H9 (cell line): Measurements from ENCODE around the gene MAML3. TPM values are rescaled to one million over a fixed set of nuclear protein-coding genes. Genes with fewer than 3 reads are reported as not detected.

Experiments used
- DNase-seq: peaks from one replicate; pipeline ENCODE4 v3.0.0-alpha.2; 2017
- H2AFZ ChIP-seq: one replicate; pipeline ENCODE4 v1.6.1; 2013; ENCODE audit warnings: mild to moderate bottlenecking, low read length, control low read depth, moderate library complexity
- H2AK5ac ChIP-seq: 2 replicates; pipeline ENCODE4 v1.6.1; 2013; ENCODE audit warnings: low read length, control low read depth, mixed read lengths; ENCODE audit not compliant: insufficient read length
- H2BK120ac ChIP-seq: one replicate; pipeline ENCODE4 v1.6.1; 2013; ENCODE audit warnings: low read depth, mild to moderate bottlenecking, low read length, control low read depth, inconsistent platforms; ENCODE audit not compliant: poor library complexity, severe bottlenecking
- H2BK12ac ChIP-seq: 2 replicates; pipeline ENCODE4 v1.6.1; 2013; ENCODE audit warnings: low read length, control low read depth, mixed read lengths, low read depth; ENCODE audit not compliant: insufficient read length
- H2BK15ac ChIP-seq: 2 replicates; pipeline ENCODE4 v1.6.1; 2013; ENCODE audit warnings: low read depth, low read length, control low read depth
- H2BK20ac ChIP-seq: one replicate; pipeline ENCODE4 v1.6.1; 2013; ENCODE audit warnings: low read depth, mild to moderate bottlenecking, low read length, control low read depth, inconsistent platforms; ENCODE audit not compliant: poor library complexity, severe bottlenecking
- H2BK5ac ChIP-seq: 2 replicates; pipeline ENCODE4 v1.6.1; 2013; ENCODE audit warnings: low read length, control low read depth, mixed read lengths; ENCODE audit not compliant: insufficient read length
- H3K14ac ChIP-seq: 2 replicates; pipeline ENCODE4 v1.6.1; 2013; ENCODE audit warnings: low read length, control low read depth; ENCODE audit not compliant: insufficient read depth
- H3K18ac ChIP-seq: 2 replicates; pipeline ENCODE4 v1.6.1; 2013; ENCODE audit warnings: low read depth, mild to moderate bottlenecking, mixed read lengths, low read length, control low read depth; ENCODE audit not compliant: insufficient read length
- H3K23ac ChIP-seq: 2 replicates; pipeline ENCODE4 v1.6.1; 2013; ENCODE audit warnings: low read length, control low read depth, mixed read lengths, low read depth; ENCODE audit not compliant: insufficient read length
- H3K23me2 ChIP-seq: 2 replicates; pipeline ENCODE4 v1.6.1; 2013; ENCODE audit warnings: low read depth, mild to moderate bottlenecking, mixed read lengths, low read length, control low read depth; ENCODE audit not compliant: insufficient read length, poor library complexity, severe bottlenecking
- H3K27ac ChIP-seq: 2 replicates; pipeline ENCODE4 v1.5.1; 2013; ENCODE audit warnings: low read length, control low read depth, mixed read lengths, low read depth; ENCODE audit not compliant: insufficient read length
- H3K27me3 ChIP-seq: 2 replicates; pipeline ENCODE4 v1.6.1; 2013; ENCODE audit warnings: low read length, control low read depth, inconsistent platforms; ENCODE audit not compliant: insufficient read depth
- H3K4ac ChIP-seq: 2 replicates; pipeline ENCODE4 v1.6.1; 2013; ENCODE audit warnings: low read depth, mild to moderate bottlenecking, control low read depth, inconsistent platforms, low read length, moderate library complexity
- H3K4me1 ChIP-seq: 2 replicates; pipeline ENCODE4 v1.6.1; 2013; ENCODE audit warnings: low read length, control low read depth, inconsistent platforms; ENCODE audit not compliant: insufficient read depth
- H3K4me2 ChIP-seq: 2 replicates; pipeline ENCODE4 v1.6.1; 2013; ENCODE audit warnings: low read length, control low read depth, mixed read lengths; ENCODE audit not compliant: insufficient read length, insufficient read depth
- H3K56ac ChIP-seq: 2 replicates; pipeline ENCODE4 v1.6.1; 2013; ENCODE audit warnings: low read depth, mild to moderate bottlenecking, mixed read lengths, low read length, control low read depth; ENCODE audit not compliant: insufficient read length
- H3K79me1 ChIP-seq: 2 replicates; pipeline ENCODE4 v1.6.1; 2013; ENCODE audit warnings: low read depth, mild to moderate bottlenecking, moderate library complexity, low read length, control low read depth, inconsistent platforms; ENCODE audit not compliant: insufficient read depth, poor library complexity, severe bottlenecking
- H3K79me2 ChIP-seq: 2 replicates; pipeline ENCODE4 v1.6.1; 2013; ENCODE audit warnings: low read length, control low read depth, inconsistent platforms; ENCODE audit not compliant: insufficient read depth
- H3K9ac ChIP-seq: 2 replicates; pipeline ENCODE4 v1.6.1; 2013; ENCODE audit warnings: low read length, control low read depth, mixed read lengths; ENCODE audit not compliant: insufficient read length; ENCODE audit errors: extremely low read depth
- H3K9me3 ChIP-seq: one replicate; pipeline ENCODE4 v1.6.1; 2013; ENCODE audit warnings: low read depth, low read length, inconsistent platforms; ENCODE audit not compliant: control insufficient read depth
- H3T11ph ChIP-seq: one replicate; pipeline ENCODE4 v1.6.1; 2013; ENCODE audit warnings: mild to moderate bottlenecking, low read length, control low read depth, inconsistent platforms
- H4K20me1 ChIP-seq: one replicate; pipeline ENCODE4 v1.6.1; 2013; ENCODE audit not compliant: control insufficient read depth, insufficient read length, insufficient read depth
- H4K5ac ChIP-seq: 2 replicates; pipeline ENCODE4 v1.6.1; 2013; ENCODE audit warnings: low read depth, mild to moderate bottlenecking, mixed read lengths, low read length, control low read depth; ENCODE audit not compliant: insufficient read length
- H4K8ac ChIP-seq: replicated peaks from 2 replicates; pipeline ENCODE4 v1.6.1; 2013; ENCODE audit warnings: low read length, control low read depth, mixed read lengths, low read depth; ENCODE audit not compliant: insufficient read length
- H4K91ac ChIP-seq: 2 replicates; pipeline ENCODE4 v1.6.1; 2013; ENCODE audit warnings: low read depth, mild to moderate bottlenecking, moderate library complexity, mixed read lengths, low read length, control low read depth; ENCODE audit not compliant: insufficient read length
- H3K27ac Mint-ChIP-seq, 3 experiments: 2 replicates in 2 of 3; 3 replicates in 1 of 3; pipeline ENCODE4 v1.8.0; 2020 to 2021; ENCODE audit warnings: mixed read lengths in 3 of 3, mild to moderate bottlenecking in 1 of 3, moderate library complexity in 1 of 3
- H3K27me3 Mint-ChIP-seq: 2 replicates; pipeline ENCODE4 v1.8.0; 2021; ENCODE audit warnings: low read depth, mild to moderate bottlenecking, moderate library complexity, mixed read lengths
- H3K36me3 Mint-ChIP-seq, 3 experiments: 2 replicates in 2 of 3; 3 replicates in 1 of 3; pipeline ENCODE4 v1.8.0; 2020 to 2021; ENCODE audit warnings: low read depth in 3 of 3, mixed read lengths in 3 of 3; ENCODE audit not compliant: insufficient read depth in 1 of 3
- H3K4me1 Mint-ChIP-seq, 2 experiments: 2 replicates each; pipeline ENCODE4 v1.8.0; 2020; ENCODE audit warnings: mixed read lengths in 2 of 2
- H3K4me3 Mint-ChIP-seq, 2 experiments: 2 replicates in 1 of 2; 3 replicates in 1 of 2; pipeline ENCODE4 v1.8.0; 2020 to 2021; ENCODE audit warnings: mild to moderate bottlenecking in 2 of 2, mixed read lengths in 2 of 2, moderate library complexity in 1 of 2
- H3K9me3 Mint-ChIP-seq, 2 experiments: 2 replicates in 1 of 2; 3 replicates in 1 of 2; pipeline ENCODE4 v1.8.0; 2020; ENCODE audit warnings: mild to moderate bottlenecking in 2 of 2, mixed read lengths in 2 of 2, moderate library complexity in 1 of 2
- CTCF ChIP-seq: fragments of 200-600 bp; sonication (generic); conservative IDR thresholded peaks from 3 replicates; pipeline ENCODE4 v1.8.0; 2021; ENCODE audit warnings: antibody characterized with exemption, mild to moderate bottlenecking
- WGBS: extraction: QIAGEN DNeasy Blood & Tissue Kit; methylation state at CpG from one replicate; pipeline ENCODE4 v1.1.7; 2013; ENCODE audit warnings: missing lambda C conversion rate, low lambda C conversion rate, mixed read lengths; ENCODE audit not compliant: insufficient read length; ENCODE audit errors: extremely low coverage; 5-methylcytosine and 5-hydroxymethylcytosine counted together
- total RNA-seq: library from RNA; stranded (reverse); gene quantifications from 2 replicates; pipeline ENCODE4 v1.2.1, GENCODE V29; 2021

MAML3 gene
- total RNA-seq, 1 experiment from 2014 or later, result 3.9 TPM

- TF ChIP-seq CTCF, result no peak
- H3K9ac ChIP-seq, result no peak overlapping the region
- H2BK12ac ChIP-seq, result no peak overlapping the region
- no peak overlapping the region for H2BK120ac ChIP-seq
- H3K23ac ChIP-seq, result no peak overlapping the region
- no peak overlapping the region for H3K4ac ChIP-seq
- H3K18ac ChIP-seq, result no peak overlapping the region
- no peaks in the 10 kb centered on the region for H4K20me1 ChIP-seq
- H3K79me1 ChIP-seq, result no peaks in the 10 kb centered on the region
- no peak overlapping the region for H3K27ac ChIP-seq
- no peak overlapping the region for H3K14ac ChIP-seq
- H3K56ac ChIP-seq, result no peak overlapping the region
- no peaks in the 10 kb centered on the region for H3K23me2 ChIP-seq
- no peaks in the 10 kb centered on the region for H3K27me3 Mint-ChIP-seq
- no peak overlapping the region for H2AFZ ChIP-seq
- H4K91ac ChIP-seq, result no peak overlapping the region
- no peak overlapping the region for H2BK5ac ChIP-seq
- no peak overlapping the region for H4K8ac ChIP-seq
- peaks cover 34 to 42% of the 10 kb centered on the region in 2 experiments for H3K4me1 Mint-ChIP-seq
- H3K27me3 ChIP-seq, result no peaks in the 10 kb centered on the region
- peaks cover 0 to 5% (median 0%) of the 10 kb centered on the region in 3 experiments; a peak in 2 of 7 replicates for H3K36me3 Mint-ChIP-seq
- no peak overlapping the region for H3T11ph ChIP-seq
- no peak overlapping the region for H2AK5ac ChIP-seq
- peaks cover 15% of the 10 kb centered on the region for H3K4me1 ChIP-seq
- H2BK15ac ChIP-seq, result no peak overlapping the region
- no peak overlapping the region for H2BK20ac ChIP-seq
- H3K4me3 Mint-ChIP-seq, result no peak overlapping the region
- H3K4me2 ChIP-seq, result no peak overlapping the region
- H3K79me2 ChIP-seq, result no peaks in the 10 kb centered on the region
- H3K9me3 ChIP-seq, result no peaks in the 10 kb centered on the region
- WGBS, result no CpG with 5 or more reads among the region's 9 CpGs
- H3K9me3 Mint-ChIP-seq, result no peaks in the 10 kb centered on the region
- H3K27ac Mint-ChIP-seq, result no peak overlapping the region
- DNase-seq, result no peak
- H4K5ac ChIP-seq, result no peak overlapping the region
Measured at GRCh38 chr4:140134746-140135425, 19.1 kb downstream of the MAML3 start.
